ENCODE results near the gene ZBTB22. TPM values are rescaled to one million over a fixed set of nuclear protein-coding genes. Genes with fewer than 3 reads are reported as not detected.
A peak's percentile ranks its signal among the peaks of the same experiment; 100 is the strongest.

ZBTB22 gene
- total and polyA plus RNA-seq, 2 donors (not counting 1 experiment from before 2014, with no cell fraction given), result 25.9 to 39.7 TPM

- DNase-seq, result peak; percentile 92
- Histone ChIP-seq H3K9me3 (ENCODE audit: control extremely low read depth in 1 of 3, control insufficient read depth in 2 of 3, insufficient read depth in 1 of 3, low read length in 2 of 3) (no peaks in the 10 kb centered on the region), H3K4me2 (replicated peaks; ENCODE audit: low read depth, low read length, poor library complexity, severe bottlenecking) (peak overlapping the region; percentile 99), H3K79me2 (ENCODE audit: control insufficient read depth, insufficient read depth, low read length) (peaks cover 90% of the 10 kb centered on the region), H4K20me1 (ENCODE audit: control insufficient read depth, insufficient read depth, low read length, poor library complexity, severe bottlenecking) (peaks cover 44% of the 10 kb centered on the region), H3K36me3 (replicated peaks in 1 of 2; ENCODE audit: control extremely low read depth in 1 of 2, control insufficient read depth in 1 of 2, extremely low read depth in 1 of 2, insufficient read depth in 2 of 2, low read length in 1 of 2) (peaks cover 3 to 45% of the 10 kb centered on the region in 2 experiments), H3K9ac (ENCODE audit: low read length) (peak overlapping the region; percentile 100), H3K4me3 (ENCODE audit: control extremely low read depth in 1 of 5, extremely low read depth in 1 of 5, insufficient read depth in 1 of 5, low read depth in 2 of 5, low read length in 4 of 5) (peak overlapping the region; percentile 73 to 100 (median 91)), H2AFZ (ENCODE audit: insufficient read depth, low read depth, low read length, poor library complexity, severe bottlenecking) (peak overlapping the region; percentile 32), H3K27me3 (replicated peaks in 1 of 4; ENCODE audit: control extremely low read depth in 1 of 4, control insufficient read depth in 3 of 4, insufficient read depth in 4 of 4, low read length in 3 of 4) (no peaks in the 10 kb centered on the region), H3K27ac (ENCODE audit: low read length in 2 of 2) (peak overlapping the region; percentile 97 to 100), H3K4me1 (ENCODE audit: control insufficient read depth in 2 of 2, insufficient read depth in 2 of 2, low read length in 2 of 2) (peaks cover 53 to 75% of the 10 kb centered on the region in 2 donors)
- peak; percentile 21 for ATAC-seq (ENCODE audit: low read depth)
- Mint-ChIP-seq H3K4me1 (peaks cover 71% of the 10 kb centered on the region), H3K9me3 (ENCODE audit: insufficient read depth) (no peaks in the 10 kb centered on the region), H3K27me3 (no peaks in the 10 kb centered on the region), H3K27ac (peak overlapping the region; percentile 98), H3K4me3 (peak overlapping the region; percentile 100)
- CTCF ChIA-PET, result interaction anchor here (1.1 to 5.3 kb wide), 2 partner anchors 11 to 30 kb away, joined by 3 to 50 read pairs; no protein-coding TSS in a partner anchor
- WGBS (ENCODE audit: insufficient coverage), result no CpG with 5 or more reads among the region's 10 CpGs
- POLR2A ChIA-PET, result no interaction called here
- TF ChIP-seq CTCF (IDR thresholded peaks at IDR 0.05) (no peak), EZH2 (IDR thresholded peaks at IDR 0.05; ENCODE audit: borderline replicate concordance, insufficient read depth, low read depth, low read length, poor library complexity, severe bottlenecking) (no peak)
- intact Hi-C loops (cut with micrococcal nuclease), result loop anchor here (1.0 to 5.0 kb wide), 5 partner anchors 10 to 113 kb away; no protein-coding TSS in a partner anchor
Observed at GRCh38 chr6:33314515-33314942, 3.0 kb downstream of the ZBTB22 start.
